ENCODE results near the gene AADAT. TPM values are rescaled to one million over a fixed set of nuclear protein-coding genes. Genes with fewer than 3 reads are reported as not detected.

The AADAT gene
- total and polyA plus RNA-seq, 2 of the 8 experiments (the other 6 are each of a cell fraction or from before 2014, with no cell fraction given), result 6.1 to 7.7 TPM

- TF ChIP-seq CHD7 (IDR thresholded peaks at IDR 0.05; ENCODE audit: insufficient replicate concordance, low read length), result no peak
- TF ChIP-seq SIN3A (conservative IDR thresholded peaks at IDR 0.05 in 1 of 2, IDR thresholded peaks at IDR 0.05 in 1 of 2; ENCODE audit: low read depth in 1 of 2, low read length in 2 of 2), result no peak
- no peak for TF ChIP-seq MAX (IDR thresholded peaks at IDR 0.05)
- no peak for TF ChIP-seq CEBPB (IDR thresholded peaks at IDR 0.05; ENCODE audit: low read depth, low read length)
- TF ChIP-seq TAF7 (optimal IDR thresholded peaks at IDR 0.05; ENCODE audit: borderline replicate concordance, low read depth, low read length), result no peak
Observed at GRCh38 chr4:170102426-170102825, 12.7 kb upstream of the AADAT start (continued).

Measured in H1 (cell line).